ENCODE results near the gene DDX50. TPM values are rescaled to one million over a fixed set of nuclear protein-coding genes. Genes with fewer than 3 reads are reported as not detected.

The DDX50 gene
- total RNA-seq, 1 experiment from 2014 or later: 50.7 TPM

DNA sequence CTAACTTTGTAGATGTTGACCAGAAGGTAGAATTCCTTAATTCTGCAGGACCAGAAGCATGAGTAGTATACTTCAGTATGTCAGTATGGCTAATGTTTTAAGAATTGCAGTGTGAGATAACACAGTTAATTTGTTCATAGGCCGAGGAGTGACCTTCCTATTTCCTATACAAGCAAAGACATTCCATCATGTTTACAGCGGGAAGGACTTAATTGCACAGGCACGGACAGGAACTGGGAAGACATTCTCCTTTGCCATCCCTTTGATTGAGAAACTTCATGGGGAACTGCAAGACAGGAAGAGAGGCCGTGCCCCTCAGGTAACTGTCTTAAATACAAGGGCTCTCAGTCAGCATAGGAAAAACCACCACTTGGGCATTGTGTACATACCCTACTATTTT lies 62.0 kb downstream of the DDX50 start:
- Histone ChIP-seq H3K79me1 (ENCODE audit: insufficient read depth, low read depth, low read length, poor library complexity, severe bottlenecking) (peaks cover 7% of the 10 kb centered on the region), H3K4me1 (ENCODE audit: insufficient read depth, low read length) (no peaks in the 10 kb centered on the region), H3K18ac (ENCODE audit: insufficient read length, low read depth, low read length) (no peak overlapping the region), H2AFZ (ENCODE audit: low read length) (no peak overlapping the region), H3K27ac (ENCODE audit: insufficient read length, low read depth, low read length) (no peak overlapping the region), H4K20me1 (ENCODE audit: control insufficient read depth, insufficient read depth, insufficient read length) (no peaks in the 10 kb centered on the region), H3T11ph (ENCODE audit: low read length) (no peak overlapping the region), H2BK120ac (ENCODE audit: low read depth, low read length, poor library complexity, severe bottlenecking) (no peak overlapping the region), H3K9ac (ENCODE audit: extremely low read depth, insufficient read length, low read length) (no peak overlapping the region), H3K23ac (ENCODE audit: insufficient read length, low read depth, low read length) (no peak overlapping the region), H3K27me3 (ENCODE audit: insufficient read depth, low read length) (no peaks in the 10 kb centered on the region), H3K23me2 (ENCODE audit: insufficient read length, low read depth, low read length, poor library complexity, severe bottlenecking) (no peaks in the 10 kb centered on the region), H2BK15ac (ENCODE audit: low read depth, low read length) (no peak overlapping the region), H4K5ac (ENCODE audit: insufficient read length, low read depth, low read length) (no peak overlapping the region), H3K4me2 (ENCODE audit: insufficient read depth, insufficient read length, low read length) (no peak overlapping the region), H3K9me3 (ENCODE audit: control insufficient read depth, low read depth, low read length) (no peaks in the 10 kb centered on the region), H4K91ac (ENCODE audit: insufficient read length, low read depth, low read length) (no peak overlapping the region), H3K14ac (ENCODE audit: insufficient read depth, low read length) (no peak overlapping the region), H3K4ac (ENCODE audit: low read depth, low read length) (no peak overlapping the region), H2AK5ac (ENCODE audit: insufficient read length, low read length) (no peak overlapping the region), H2BK12ac (ENCODE audit: insufficient read length, low read depth, low read length) (no peak overlapping the region), H2BK20ac (ENCODE audit: low read depth, low read length, poor library complexity, severe bottlenecking) (no peak overlapping the region), H4K8ac (replicated peaks; ENCODE audit: insufficient read length, low read depth, low read length) (no peak overlapping the region), H2BK5ac (ENCODE audit: insufficient read length, low read length) (no peak overlapping the region), H3K79me2 (ENCODE audit: insufficient read depth, low read length) (peaks cover 15% of the 10 kb centered on the region; the same call in 1 of the 2 replicates), H3K56ac (ENCODE audit: insufficient read length, low read depth, low read length) (no peak overlapping the region)
- TF ChIP-seq, protein P1, sequence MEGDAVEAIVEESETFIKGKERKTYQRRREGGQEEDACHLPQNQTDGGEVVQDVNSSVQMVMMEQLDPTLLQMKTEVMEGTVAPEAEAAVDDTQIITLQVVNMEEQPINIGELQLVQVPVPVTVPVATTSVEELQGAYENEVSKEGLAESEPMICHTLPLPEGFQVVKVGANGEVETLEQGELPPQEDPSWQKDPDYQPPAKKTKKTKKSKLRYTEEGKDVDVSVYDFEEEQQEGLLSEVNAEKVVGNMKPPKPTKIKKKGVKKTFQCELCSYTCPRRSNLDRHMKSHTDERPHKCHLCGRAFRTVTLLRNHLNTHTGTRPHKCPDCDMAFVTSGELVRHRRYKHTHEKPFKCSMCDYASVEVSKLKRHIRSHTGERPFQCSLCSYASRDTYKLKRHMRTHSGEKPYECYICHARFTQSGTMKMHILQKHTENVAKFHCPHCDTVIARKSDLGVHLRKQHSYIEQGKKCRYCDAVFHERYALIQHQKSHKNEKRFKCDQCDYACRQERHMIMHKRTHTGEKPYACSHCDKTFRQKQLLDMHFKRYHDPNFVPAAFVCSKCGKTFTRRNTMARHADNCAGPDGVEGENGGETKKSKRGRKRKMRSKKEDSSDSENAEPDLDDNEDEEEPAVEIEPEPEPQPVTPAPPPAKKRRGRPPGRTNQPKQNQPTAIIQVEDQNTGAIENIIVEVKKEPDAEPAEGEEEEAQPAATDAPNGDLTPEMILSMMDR (conservative IDR thresholded peaks at IDR 0.05): no peak
- DNase-seq: no peak
- peaks cover 5 to 6% of the 10 kb centered on the region in 2 experiments; a peak in 2 of 4 replicates for H3K4me1 Mint-ChIP-seq
- H3K4me3 Mint-ChIP-seq: no peak overlapping the region; a peak in 1 of 5 replicates
- H3K27ac Mint-ChIP-seq: no peak overlapping the region
- H3K9me3 Mint-ChIP-seq: no peaks in the 10 kb centered on the region
- WGBS (ENCODE audit: extremely low coverage, insufficient read length, low lambda C conversion rate): no CpG with 5 or more reads among the region's 4 CpGs
- peaks cover 59 to 90% (median 85%) of the 10 kb centered on the region in 3 experiments for H3K36me3 Mint-ChIP-seq (ENCODE audit: insufficient read depth in 1 of 3, low read depth in 3 of 3)
- no peaks in the 10 kb centered on the region for H3K27me3 Mint-ChIP-seq (ENCODE audit: low read depth)

Measured in H9 (cell line).